Activated CD4-positive, CD25-positive, alpha-beta regulatory T cell treated with anti-CD3 and anti-CD28 coated beads, Interleukin-2, amount 50 U/mL, for 72 hours (primary cell): ENCODE measurements around the gene COBL.

Experiments used
- DNase-seq: peaks from one replicate; pipeline ENCODE4 v3.0.0; 2021

Gene COBL

DNA sequence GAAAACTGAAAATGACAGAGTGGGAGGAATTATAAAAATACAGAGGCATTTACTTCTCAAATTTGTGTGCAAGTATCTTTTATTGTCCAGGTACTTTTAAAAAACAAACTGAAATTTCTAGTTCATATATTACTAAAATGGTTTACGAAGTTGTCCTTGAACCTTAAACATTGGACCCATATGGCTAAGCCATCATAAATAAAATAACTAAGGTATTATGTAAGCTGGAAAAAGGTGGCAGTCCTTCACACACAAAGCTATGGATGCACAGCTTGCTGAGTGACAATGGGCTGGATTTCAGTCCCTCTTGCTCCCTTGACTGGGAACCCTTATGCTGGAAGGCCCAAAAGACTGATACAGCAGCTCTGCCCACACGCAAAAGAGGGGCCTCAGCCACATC lies 66.1 kb downstream of the COBL start:
- DNase-seq: no peak

DNA sequence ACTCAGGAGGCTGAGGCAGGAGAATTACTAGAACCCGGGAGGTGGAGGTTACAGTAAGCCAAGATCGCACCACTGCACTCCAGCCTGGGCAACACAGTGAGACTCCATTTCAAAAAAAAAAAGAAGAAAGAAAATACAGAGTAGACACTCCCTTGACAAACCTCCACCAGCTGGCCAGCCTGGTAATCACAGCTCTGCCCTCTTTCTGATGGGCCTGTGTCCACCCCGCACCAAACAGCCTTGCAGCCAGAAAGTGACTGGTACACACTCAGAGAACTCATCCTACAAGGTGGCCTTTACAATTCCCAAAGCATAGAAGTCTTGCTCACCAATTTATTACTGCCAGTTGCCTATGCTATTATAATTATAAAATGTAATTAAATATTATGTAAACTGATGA lies 66.6 kb downstream of the COBL start:
- no peak for DNase-seq

DNA sequence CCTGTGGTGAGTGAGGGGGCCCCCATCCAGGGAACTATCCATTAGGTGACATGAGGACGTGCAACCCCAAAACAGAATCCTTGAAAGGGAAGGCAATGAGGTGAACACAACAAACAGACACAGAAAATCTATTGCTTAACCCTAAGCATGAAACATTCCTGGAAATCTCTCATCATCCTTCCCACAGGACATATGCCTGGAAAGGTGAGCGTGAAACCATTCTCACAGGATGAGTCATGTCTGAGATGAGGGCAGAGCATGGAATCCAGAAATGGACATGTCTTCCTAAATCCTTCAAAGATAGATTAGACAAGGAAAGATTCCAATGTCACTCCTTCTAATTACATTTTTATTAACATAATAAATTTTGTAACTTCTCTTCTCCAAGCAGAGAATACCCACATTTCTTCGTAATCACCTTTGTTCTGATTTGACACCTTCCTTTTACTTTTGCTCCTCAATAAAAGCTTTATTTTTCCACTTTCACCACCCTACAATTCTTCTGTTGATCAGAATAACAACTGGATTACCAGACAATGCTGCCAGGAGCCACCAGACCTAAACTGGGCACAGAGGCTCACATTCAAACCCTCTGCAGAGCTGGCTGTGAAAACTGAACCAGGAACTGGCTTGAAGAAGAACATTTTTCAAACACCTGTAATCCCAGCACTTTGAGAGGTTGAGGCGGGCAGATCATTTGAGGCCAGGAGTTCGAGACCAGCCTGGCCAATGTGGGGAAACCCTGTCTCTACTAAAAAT lies 67.2 kb downstream of the COBL start:
- DNase-seq: no peak

DNA sequence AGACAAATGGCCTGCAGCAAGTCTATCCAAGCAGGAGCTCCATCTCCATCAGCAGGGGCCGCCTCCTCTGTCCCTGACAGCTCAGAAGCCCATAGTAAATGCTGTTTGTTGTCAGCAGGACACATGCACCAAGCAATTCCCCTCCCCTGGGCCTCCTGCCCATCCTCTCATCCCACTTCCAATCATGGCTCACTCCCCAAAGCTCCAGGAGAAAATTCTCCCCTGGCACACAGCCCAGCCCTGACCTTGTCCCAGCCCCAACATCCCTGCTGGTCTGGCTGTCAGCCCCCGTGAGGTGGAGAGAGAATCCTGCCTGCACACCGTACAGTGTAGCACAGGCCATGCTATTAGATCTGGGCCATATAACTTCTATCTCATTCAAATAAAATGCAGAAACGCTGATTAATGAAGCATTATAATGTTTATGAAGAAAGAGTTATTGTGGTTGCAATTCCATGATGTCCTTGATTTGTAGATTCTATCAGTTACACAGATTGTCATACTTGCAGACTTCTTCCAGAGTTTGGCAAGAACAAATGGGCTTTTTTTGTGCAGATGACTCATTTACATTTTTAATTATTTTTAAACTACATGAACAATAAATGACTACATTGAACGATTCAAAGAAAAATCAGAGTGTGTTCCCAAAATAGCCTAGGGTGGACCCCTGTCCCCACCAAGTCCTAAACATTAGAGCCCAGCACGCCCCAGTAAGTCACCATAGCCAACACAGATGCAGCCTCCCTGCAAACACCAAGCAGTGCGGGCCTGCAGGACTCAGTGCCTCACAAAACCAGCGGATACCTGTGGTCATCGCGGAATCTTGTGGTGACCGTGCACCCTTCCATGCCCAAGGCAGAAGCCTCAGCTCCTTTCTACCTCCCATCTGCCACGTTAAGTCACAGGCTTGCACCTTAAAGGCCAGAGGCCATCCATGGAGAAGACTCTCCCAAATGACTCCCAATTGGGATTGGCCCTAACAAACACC lies 70.1 kb downstream of the COBL start:
- no peak for DNase-seq

DNA sequence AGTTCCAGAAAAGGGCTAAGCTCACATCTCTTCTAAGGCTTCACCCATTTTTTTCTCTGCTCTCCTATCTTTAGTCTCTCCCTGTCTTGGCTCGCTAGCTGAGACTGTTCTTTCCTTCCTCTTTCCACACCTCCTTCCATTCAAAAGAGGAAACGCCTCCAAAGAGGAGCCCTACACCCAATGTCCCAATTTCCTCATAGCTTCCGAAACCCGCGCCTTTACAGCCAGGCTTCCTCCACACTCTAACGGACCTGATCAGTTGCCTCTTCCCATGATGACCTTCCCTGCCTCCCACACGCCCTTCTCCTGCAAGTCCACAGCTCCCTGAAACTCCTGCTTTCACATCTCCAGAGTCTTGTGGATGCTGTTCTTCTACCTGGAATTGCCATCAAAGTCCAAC lies 71.7 kb downstream of the COBL start:
- no peak for DNase-seq

DNA sequence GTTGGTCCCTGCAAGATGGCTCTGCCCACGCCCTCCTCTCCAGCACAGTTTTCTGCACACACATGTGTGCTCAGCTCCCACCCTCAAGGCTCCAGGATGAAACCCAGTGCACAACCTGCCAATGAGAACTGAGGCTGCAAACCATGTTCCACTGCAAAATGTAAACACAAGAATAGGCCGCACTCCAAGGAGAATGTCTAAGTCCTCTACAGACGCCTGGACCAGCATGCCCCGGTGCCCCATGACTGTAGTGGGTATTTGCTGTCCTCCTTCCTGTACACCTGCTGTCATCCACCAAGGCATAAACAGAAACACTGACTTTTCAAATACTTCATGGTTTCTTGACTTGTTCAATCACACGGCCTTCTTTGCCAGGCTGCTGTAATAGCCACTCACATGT lies 72.6 kb downstream of the COBL start:
- no peak for DNase-seq

DNA sequence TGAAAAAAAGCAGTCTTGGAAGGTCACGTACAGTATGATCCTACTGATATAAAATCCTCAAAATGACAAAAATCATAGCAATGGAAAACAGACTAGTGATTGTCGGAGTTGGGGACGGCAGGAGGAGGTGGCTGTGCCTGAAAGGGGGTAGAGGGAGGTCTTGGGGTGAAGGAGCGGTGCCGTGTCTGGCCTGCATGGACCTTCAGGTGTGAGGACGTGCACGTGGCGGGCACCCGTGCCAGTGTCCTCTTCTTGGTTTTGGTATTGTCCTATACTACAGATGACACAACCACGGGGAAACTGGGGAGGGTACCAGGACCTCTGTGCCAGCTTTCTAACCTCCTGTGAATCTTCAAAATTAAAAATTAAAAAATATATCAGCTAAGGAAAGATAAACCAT lies 73.0 kb downstream of the COBL start:
- no peak for DNase-seq

DNA sequence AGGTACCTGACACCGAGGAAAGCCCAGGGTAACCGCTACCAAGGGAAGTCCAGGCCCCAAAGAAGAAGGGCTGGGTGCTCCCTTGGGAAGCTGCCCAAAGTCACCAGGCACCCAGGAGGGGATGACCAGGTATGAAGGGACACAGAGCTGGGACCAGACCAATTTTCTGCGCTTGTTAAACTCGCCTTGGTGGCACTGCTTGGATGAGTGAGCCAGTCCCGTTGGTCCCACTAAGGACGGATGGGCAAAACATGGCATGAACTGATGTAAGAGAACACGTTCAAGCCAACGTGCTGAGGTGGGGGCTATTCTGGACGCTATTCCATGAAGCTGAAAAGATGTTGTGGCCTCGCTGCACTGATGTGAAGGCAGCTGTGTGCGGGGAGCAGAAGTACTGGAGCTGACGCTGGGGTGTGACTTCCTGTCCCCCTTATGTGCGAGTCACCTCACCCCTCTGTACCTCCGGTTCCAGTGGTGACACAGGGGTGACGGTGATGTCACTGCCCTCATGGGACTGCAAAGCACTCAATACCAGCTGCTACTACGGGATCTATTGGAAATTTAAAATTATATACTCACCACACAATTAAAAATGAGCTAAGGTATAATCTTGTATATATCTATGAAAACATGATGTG lies 73.6 kb downstream of the COBL start:
- DNase-seq: no peak

DNA sequence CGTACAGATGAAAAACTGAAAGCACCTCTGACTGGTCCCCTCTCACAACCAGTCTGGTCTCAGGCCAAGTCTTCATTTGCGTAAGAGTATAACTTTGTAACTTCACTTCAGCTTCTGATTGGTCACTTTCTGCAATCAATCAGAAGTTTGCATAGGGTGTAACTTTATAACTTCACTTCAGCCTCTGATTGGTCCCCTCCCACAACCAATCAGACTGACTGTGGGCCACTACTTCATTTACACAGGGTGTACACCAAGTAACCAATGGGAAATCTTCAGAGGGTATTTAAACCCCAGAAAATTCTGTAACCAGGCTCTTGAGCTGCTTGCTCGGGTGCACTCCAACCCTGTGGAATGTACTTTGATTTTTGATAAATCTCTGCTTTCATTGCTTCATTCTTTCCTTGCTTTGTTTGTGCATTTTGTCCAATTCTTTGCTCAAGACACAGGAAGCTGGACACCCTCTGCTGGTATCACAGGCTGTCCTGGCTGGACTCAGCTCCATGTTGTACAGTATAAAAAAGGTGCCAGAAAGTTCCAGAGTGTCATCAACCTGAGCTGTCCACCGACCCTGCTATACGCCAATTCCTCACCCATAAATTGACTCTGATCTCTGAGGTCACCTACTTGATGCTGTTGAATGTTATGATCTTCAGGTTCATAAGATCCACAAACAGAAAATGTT lies 74.5 kb downstream of the COBL start:
- no peak for DNase-seq

DNA sequence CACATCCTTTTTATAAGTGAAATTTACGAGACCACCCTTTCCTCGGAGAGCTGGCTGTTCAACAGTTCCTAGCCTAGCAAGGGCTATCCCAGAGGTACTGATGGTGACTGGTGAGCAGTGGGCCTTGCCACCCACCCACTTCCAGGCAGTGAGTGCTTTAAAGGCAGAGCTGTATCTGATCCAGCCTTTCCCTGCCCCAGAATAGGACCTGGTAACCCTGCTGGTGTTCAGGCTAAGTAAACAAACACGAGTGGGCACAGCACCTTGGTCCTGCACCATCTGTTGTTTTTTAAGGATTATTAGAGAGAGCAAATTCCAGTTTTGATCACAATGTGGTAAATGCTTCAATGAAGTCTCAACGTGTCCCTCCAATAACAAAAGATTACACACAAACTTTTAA lies 75.7 kb downstream of the COBL start:
- DNase-seq: no peak

DNA sequence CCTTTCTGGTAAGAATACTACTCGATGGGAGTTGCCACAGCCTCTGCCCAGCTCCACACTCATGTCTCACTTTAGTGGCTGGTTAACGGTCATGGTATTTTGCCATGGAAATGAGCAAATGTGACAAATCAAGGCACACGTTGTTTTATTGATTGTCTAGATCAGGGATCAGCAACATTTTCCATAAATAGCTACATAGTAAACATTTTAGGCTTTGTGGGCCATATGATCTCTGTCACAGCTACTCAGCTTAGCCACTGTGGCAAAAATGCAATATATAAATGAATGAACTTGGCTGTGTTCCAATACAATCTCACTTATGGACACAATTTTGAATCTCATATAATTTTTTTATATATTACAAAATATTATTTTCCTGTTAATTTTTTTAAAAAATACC lies 76.9 kb downstream of the COBL start:
- DNase-seq: no peak

DNA sequence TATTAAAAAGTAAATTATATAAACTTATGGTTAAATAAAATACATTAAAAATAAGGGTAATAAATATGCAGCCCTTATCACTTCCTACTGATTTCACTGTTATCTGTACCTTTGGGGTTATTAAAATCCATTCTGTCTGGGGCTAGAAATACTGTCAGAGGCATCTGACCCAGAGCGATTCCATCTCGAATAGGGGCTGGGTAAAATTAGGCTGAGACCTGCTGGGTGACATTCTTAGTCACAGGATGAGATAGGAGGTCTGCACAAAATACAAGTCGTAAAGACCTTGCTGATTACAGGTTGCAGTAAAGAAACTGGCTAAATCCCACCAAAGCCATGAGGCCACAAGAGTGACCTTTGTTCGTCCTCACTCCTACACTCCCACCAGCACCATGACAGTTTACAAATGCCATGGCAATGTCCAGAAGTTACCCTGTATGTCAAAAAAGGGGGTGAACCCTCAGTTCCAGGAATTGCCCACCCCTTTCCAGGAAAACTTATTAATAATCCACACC lies 77.6 kb downstream of the COBL start:
- DNase-seq: no peak

DNA sequence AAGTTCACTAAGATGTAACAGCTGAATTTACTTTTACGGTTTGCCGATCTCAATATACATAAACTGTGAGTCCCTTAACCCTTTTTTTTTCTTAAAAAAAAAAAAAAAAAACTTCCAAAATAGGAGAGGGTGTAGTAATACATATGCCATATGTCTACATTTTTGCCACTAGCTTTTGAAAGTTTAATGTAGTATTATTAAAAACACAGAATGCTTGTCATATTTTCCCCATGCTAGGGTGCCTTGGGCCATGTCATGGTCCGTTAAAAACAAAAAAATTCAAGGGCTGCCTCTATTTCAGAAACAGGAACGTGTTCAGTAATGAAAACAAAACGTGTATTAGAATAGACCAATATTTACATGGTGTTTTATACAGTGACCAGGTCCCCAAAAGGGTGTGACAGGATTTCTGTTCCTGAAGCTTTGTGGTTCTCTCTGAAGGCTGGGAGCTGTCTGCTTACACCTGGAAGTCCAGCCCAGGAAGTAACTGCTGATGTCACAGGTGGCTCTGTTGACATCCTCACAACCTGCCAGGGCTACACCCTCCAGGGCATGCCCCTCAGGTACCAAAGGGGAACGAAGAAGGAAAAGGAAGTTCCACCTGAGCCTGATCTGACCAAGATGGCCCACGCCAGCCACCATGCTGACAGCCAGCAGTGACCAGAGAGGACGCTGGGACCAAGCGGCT lies 79.0 kb downstream of the COBL start:
- no peak for DNase-seq

DNA sequence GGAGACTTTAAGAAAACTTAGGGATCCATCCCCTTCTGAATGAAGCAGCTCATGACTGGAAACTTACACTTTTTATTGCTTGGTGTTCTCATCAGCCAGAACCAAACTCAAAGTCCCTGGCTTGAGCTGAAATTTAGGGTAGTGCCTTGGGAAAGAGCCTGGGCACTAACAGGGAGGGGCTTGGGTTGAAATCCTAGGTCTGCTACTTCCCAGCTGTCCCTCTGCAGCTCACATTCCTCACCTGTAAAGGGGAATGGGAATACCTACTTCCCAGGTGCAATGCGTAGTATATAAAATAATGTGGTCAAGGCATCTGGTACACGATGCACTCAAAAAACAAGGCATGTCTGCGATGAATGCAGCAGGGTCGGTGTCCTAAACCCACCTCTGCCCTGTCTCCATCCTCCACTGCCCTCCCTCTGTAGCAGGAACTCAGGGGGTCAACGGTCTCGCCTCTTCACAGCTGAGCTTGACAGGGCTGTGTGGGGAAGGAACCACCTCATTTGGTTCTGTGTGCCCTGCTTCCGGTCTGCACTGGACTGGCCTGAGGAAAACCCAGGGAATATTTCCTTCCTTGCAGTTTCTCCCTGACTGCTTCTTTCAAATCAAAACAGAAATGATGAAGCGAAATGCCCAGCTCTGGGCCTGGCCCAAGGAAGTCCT lies 80.0 kb downstream of the COBL start:
- DNase-seq: no peak

DNA sequence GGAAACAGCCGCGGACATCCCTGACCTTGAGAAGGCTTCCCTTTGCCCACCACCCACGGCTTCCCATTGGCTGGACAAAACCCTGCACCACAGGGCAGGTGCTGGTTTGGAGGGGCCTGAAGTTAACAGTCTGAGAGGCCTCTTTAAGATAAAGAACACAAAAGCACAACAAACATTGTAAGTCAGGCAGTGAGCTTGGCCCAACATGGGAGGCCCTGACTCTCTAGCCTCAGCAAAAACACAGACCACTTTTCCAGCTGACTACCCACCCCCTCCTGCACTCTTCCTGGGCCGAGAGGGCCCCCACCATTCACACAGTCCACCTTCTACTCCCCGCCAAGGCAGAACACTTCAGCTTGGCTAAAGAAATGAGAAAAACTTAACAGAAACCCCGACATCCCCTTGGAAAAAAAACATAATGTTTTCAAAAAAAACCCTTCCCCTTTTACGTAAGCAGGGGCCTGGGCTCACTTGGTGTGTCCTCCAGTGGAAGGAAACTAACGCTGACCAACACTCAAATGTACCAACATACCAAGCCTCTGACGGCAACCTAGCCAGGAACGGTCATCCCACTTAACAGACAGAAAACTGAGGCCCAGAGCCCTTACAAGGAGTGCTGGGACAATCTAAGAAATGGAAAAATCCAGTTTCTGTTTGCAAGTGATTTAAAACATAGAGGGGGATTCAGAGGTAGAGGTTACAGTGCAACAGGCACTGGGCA lies 80.9 kb downstream of the COBL start:
- DNase-seq: no peak

DNA sequence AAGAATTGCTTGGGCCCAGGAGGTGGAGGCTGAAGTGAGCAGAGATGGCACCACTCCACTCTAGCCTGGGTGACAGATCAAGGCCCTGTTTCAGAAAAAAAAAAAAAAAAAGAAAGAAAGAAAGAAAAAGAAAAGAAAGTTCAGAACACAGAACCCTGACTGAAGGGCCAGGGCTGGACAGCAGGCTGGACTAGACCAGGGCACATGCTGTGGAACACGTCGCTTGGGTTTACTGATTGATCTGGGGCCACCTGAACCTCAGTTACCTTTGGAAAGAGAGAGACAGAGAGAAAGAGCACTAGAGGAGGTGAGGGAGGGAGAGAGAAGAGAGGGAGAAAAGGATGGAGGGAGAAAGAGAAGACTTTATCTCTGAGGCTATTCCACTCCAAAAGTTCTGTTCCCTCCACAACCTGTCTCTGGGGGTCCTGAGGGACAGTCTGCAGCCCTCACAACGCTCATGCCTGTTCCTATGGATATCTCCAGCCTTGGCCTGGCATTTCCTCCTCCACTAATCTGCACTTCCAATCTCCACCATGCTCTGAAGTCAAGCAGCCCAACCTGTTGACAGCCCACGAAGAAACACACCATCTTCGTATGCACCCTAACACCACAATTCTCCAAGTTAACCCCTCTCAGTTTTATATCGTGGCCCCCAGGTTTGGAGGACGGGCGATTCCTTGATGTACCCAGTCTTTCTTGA lies 81.8 kb downstream of the COBL start:
- no peak for DNase-seq

DNA sequence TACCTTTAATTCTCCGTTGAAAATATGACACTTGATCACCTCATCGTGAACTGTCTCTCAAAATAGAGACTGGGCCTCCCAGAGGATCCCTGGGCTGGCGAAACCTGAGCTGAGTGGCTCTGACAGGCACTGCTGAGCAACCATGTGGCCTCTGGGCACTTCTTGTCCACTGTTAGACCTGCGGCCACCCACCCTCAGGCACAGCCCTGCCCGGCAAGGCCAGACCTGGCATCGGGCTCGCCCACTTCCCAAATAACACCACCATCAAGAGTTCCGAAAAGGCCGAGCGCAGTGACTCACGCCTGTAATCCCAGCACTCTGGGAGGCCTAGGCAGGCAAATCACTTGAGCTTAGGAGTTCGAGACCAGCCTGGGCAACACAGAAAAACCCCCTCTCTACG lies 82.5 kb downstream of the COBL start:
- DNase-seq: no peak

DNA sequence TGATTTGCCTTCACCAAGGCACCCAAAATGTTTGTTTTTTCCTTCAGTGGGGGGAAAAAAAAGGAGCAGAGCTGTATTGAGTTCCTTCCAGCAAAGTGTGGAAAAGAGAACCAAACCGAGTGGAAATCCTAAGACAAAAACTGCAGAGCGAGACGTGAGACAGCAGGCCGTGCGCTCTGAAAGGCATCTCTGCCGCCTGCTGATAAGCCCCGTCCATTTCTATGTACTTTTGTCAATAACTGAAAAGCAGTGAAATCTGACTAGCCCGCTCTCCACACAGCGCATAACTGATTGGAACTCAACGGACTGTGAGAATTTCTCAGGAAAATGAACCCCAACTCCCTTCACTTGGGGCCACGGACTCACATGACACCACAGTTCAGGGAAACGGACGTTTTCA lies 83.2 kb downstream of the COBL start:
- DNase-seq: no peak

DNA sequence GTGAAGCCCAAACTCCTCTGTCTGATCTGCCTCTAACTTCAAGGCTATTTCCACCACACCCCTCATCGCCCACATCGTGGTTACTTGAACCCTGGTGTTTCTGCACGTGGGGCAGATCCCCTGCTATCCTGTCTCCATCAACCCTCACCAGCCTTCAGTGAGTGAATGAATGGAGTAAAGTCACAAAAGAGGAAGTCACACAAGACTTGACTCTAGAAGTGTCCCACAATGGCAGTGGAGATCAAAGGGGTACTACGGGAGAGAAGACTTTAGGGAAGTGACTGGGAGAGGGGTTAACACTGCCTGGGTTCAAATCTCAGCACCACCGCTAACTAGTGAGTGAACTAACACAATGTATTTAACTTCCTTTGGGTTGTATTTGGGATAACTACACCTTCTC lies 85.9 kb downstream of the COBL start:
- DNase-seq: no peak

DNA sequence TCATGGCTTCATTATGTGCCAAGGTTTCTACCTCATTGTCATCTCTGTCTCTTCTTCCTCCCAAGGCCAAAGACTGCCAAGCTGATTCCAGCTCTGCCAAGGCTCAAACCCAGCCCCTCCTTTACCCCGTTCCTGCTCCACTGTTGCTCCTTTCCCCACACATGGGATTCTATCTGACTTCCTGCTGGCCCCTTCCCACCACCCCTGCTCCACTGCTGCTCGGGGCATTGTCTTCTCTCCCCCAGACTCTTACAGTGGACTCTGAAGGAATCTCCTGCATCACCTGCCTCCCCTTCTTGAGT lies 86.3 kb downstream of the COBL start:
- no peak for DNase-seq
